ENCODE results near the gene FASLG.

DNA sequence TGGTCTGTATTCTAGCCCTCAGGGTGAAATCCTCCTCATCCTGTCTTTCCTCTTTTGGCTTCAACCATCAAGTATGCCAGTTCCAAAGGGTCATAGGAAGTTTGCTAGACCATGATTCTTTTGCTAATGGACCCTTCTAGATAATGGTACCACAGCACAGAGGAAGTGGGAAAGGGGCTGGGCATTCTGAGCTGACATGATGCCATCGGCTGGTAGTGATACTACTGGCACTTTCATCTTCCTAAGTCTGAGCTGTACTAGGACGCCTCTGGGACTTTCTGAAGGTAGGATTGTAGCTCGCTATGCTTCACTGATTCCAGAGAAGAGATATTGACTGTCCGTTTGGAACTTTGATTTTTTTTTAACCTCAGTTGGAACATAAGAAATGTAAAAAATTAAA is 11.4 kb downstream of the FASLG start:
- TF ChIP-seq ZNF274 (IDR thresholded peaks at IDR 0.05; ENCODE audit: low read depth, low read length) (no peak), YY1 (IDR thresholded peaks at IDR 0.05; ENCODE audit: insufficient read depth, insufficient read length) (no peak)

All from NT2/D1 (cell line).